Activated CD4-positive, alpha-beta memory T cell treated with anti-CD3 and anti-CD28 coated beads, Interleukin-2, amount 10 ng/mL, durations not matched to agents 7 days and 5 days (primary cell): ENCODE results near the gene TPPP3. TPM values are rescaled to one million over a fixed set of nuclear protein-coding genes. Genes with fewer than 3 reads are reported as not detected.

Experiments
- CTCF ChIA-PET: fragments of 350-600 bp; sonication (Branson Sonifier 250); formaldehyde crosslinking; loops from one replicate; lab custom pipeline; 2021; ENCODE audit warnings: antibody characterized with exemption, inconsistent platforms; lab: Charles Lee
- POLR2A ChIA-PET: fragments of 350-600 bp; sonication (Branson Sonifier 250); formaldehyde crosslinking; loops from one replicate; lab custom pipeline; 2021; ENCODE audit warnings: antibody characterized with exemption; lab: Charles Lee
- DNase-seq: peaks from one replicate; pipeline ENCODE4 v3.0.0-alpha.2; 2020
- H3K27ac Mint-ChIP-seq: one replicate; pipeline ENCODE4 v1.8.0; 2021; ENCODE audit warnings: mild to moderate bottlenecking, mixed read lengths
- H3K27me3 Mint-ChIP-seq: one replicate; pipeline ENCODE4 v1.8.0; 2021; ENCODE audit warnings: mixed read lengths
- H3K36me3 Mint-ChIP-seq: one replicate; pipeline ENCODE4 v1.8.0; 2021; ENCODE audit warnings: low read depth, mixed read lengths
- H3K4me1 Mint-ChIP-seq: one replicate; pipeline ENCODE4 v1.8.0; 2021; ENCODE audit warnings: mixed read lengths
- H3K4me3 Mint-ChIP-seq: one replicate; pipeline ENCODE4 v1.8.0; 2021; ENCODE audit warnings: mild to moderate bottlenecking, mixed read lengths
- H3K9me3 Mint-ChIP-seq: one replicate; pipeline ENCODE4 v1.8.0; 2021; ENCODE audit warnings: mixed read lengths
- total RNA-seq, 2 experiments: library from RNA; stranded (reverse); gene quantifications; one replicate each; pipeline ENCODE4 v1.2.3, GENCODE V29; 2021

The TPPP3 gene
- total RNA-seq, 2 experiments from 2014 or later = not detected

DNA sequence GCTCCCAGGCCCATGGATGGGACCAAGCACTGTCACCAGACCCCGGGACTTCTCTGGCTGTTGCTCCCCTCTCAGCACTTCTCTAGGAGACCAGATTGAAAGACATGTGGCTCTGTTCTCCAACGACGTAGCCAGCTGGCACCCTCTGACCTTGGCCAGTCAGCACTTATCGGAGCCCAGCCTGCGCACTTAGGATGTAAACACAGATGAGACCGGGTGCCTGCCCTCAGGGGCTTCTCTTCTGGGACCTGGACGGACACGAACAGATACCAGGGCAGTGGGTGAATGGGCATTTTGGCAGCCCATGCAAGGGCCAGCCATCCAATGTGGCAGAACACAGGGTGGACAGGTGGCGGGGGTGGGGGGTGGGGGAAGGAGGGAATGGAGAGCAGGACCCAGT, 16.3 kb upstream of the TPPP3 start:
- Mint-ChIP-seq H3K36me3 (no peaks in the 10 kb centered on the region), H3K27ac (no peak overlapping the region), H3K9me3 (no peaks in the 10 kb centered on the region), H3K4me1 (no peaks in the 10 kb centered on the region), H3K27me3 (peaks cover 11% of the 10 kb centered on the region), H3K4me3 (no peak overlapping the region)
- DNase-seq = no peak
- POLR2A ChIA-PET = no interaction called here
- CTCF ChIA-PET = no interaction called here

DNA sequence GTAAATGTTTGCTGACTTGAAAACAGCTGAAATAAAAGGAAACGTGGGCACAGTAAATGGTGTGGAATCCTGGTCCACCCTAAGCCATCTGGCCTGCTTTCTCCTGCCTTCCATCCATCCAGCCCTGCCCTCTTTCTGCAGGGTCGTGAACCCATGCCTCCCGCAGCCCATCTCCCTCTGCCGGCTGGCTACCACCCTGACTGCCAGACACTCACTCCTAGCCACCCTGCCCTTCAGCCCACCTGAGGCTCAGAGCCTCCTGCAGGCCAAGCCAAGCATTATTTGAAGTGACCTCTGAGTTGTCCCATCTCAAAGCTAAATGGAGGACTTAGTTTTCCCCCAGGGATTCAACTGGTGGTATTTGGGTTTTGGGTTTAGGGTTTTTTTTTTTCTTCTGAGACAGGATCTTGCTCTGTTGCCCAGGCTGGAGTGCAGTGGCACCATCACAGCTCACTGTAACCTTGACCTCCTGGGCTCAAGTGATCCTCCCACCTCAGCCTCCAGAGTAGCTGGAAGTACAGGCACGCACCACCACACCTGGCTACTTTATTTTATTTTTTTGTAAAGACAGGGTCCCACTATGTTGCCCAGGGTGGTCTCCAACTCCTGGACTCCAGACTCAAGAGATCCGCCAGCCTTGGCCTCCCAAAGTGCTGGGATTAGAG, 14.6 kb upstream of the TPPP3 start:
- H3K36me3 Mint-ChIP-seq = no peaks in the 10 kb centered on the region
- H3K27me3 Mint-ChIP-seq = peaks cover 8% of the 10 kb centered on the region
- ChIA-PET POLR2A (no interaction called here), CTCF (interaction anchor here (1.1 to 1.2 kb wide), 2 partner anchors 20 to 160 kb away, joined by 3 to 5 read pairs; partner anchors contain the start of gene FHOD1)
- no peaks in the 10 kb centered on the region for H3K9me3 Mint-ChIP-seq
- H3K27ac Mint-ChIP-seq = no peak overlapping the region
- H3K4me3 Mint-ChIP-seq = no peak overlapping the region
- no peak for DNase-seq
- no peaks in the 10 kb centered on the region for H3K4me1 Mint-ChIP-seq

DNA sequence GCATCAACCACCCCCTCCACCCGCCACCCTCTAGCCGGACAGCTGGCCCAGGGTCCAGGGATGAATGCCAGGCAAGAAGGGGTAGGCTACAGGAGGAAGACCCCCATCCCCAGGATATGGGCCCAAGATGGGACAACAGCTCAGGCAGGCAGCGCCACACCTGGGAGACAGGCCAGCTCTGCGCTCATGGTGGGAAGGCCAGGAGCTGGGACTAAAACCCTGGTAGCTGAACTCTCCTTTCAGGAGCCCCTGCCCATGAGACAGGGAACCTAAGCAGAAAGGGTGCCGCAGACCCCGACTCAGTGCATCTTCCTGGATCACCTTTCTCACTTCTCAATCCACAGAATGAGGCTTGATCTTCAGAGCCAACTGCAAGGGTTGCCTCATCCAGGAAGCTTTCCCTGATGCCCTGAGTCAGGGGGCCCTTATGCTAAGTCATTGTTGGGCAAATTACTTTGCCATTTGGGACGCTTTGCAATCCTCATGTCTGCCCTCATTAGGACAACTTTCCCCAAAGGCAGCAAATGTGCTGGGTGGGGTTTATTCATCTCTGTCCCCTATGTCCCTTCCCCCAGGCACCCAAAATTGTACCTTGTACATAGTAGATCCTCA, 14.0 kb upstream of the TPPP3 start:
- DNase-seq = no peak
- H3K9me3 Mint-ChIP-seq = no peaks in the 10 kb centered on the region
- H3K36me3 Mint-ChIP-seq = no peaks in the 10 kb centered on the region
- CTCF ChIA-PET = interaction anchor here (1.2 kb wide), 1 partner anchor 21 kb away, joined by 5 read pairs; no protein-coding TSS in a partner anchor
- no peaks in the 10 kb centered on the region for H3K4me1 Mint-ChIP-seq
- H3K27ac Mint-ChIP-seq = no peak overlapping the region
- no peak overlapping the region for H3K4me3 Mint-ChIP-seq
- POLR2A ChIA-PET = no interaction called here
- H3K27me3 Mint-ChIP-seq = peaks cover 8% of the 10 kb centered on the region

- Mint-ChIP-seq H3K9me3 (no peaks in the 10 kb centered on the region), H3K4me1 (no peaks in the 10 kb centered on the region), H3K27me3 (peaks cover 14% of the 10 kb centered on the region), H3K36me3 (no peaks in the 10 kb centered on the region), H3K27ac (no peak overlapping the region), H3K4me3 (no peak overlapping the region)
- DNase-seq = no peak
- CTCF ChIA-PET = no interaction called here
- POLR2A ChIA-PET = no interaction called here
Observed at GRCh38 chr16:67406111-67406971, 13.0 kb upstream of the TPPP3 start.

- ChIA-PET POLR2A (no interaction called here), CTCF (interaction anchor here (1.9 kb wide), 1 partner anchor 12 kb away, joined by 5 read pairs; the partner anchor contains the start of gene TPPP3)
- H3K4me1 Mint-ChIP-seq = no peaks in the 10 kb centered on the region
- no peaks in the 10 kb centered on the region for H3K36me3 Mint-ChIP-seq
- peaks cover 12% of the 10 kb centered on the region for H3K27me3 Mint-ChIP-seq
- no peak for DNase-seq
- H3K4me3 Mint-ChIP-seq = no peak overlapping the region
- H3K9me3 Mint-ChIP-seq = no peaks in the 10 kb centered on the region
- H3K27ac Mint-ChIP-seq = no peak overlapping the region
Observed at GRCh38 chr16:67405336-67405735, 12.0 kb upstream of the TPPP3 start.

DNA sequence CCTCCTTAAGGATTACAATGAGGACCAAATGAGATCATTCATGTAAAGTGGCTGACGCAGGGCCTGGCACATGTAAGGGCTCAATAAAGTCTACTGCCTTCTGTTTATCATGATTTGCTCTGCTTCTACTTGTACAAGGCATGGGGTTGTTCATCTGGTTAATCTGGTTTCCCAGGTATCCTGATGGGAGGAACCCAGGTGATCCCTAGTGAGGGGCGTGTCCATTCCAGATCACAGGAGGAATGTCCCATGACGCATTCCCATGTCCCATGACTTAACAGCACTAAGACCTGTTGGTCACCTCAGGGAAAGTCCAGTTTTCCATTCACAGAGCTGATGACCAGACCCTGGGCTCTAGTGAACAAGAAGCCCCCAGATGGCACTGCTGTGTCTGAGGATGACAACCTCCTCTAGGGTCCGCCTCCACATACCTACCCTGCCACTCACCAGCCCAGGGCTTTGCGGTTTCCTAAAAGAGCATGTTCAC, 11.5 kb upstream of the TPPP3 start:
- POLR2A ChIA-PET = no interaction called here

DNA sequence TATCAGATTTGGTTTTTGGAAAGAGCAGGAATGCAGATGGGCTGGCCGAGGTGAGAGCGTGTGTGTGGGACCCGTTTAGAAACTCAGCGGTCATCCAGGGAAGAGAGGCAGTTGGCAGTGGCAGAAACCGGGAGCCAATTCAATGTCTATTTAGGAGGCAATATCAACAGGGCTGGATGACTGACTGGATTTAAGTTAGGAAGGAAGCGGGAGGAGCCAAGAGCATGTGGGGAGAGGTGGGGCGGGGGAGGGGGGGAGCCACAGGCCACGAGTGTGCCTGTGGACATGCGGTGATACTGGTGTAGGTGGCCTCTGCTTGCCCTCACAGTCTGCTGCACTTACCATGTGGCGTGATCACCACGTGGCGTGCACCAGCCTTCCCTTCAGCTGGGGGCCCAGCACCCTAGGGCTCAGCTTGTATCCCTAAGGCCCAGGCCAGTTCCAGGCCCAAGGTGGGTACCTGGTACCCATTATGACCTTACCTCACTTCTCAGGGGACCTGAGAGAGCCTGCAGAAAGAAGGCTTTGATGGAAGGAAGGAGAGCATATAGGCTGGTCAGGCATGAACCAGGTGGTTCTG, 10.8 kb upstream of the TPPP3 start:
- Mint-ChIP-seq H3K4me3 (no peak overlapping the region), H3K36me3 (no peaks in the 10 kb centered on the region), H3K9me3 (no peaks in the 10 kb centered on the region), H3K27ac (no peak overlapping the region), H3K4me1 (no peaks in the 10 kb centered on the region), H3K27me3 (peaks cover 12% of the 10 kb centered on the region)
- ChIA-PET POLR2A (no interaction called here), CTCF (interaction anchor here (1.4 to 1.9 kb wide), 2 partner anchors 11 to 143 kb away, joined by 3 to 5 read pairs; partner anchors contain the start of gene TPPP3)
- no peak for DNase-seq

More for the DNA sequence above, 11.5 kb upstream of the TPPP3 start:
- no peak overlapping the region for H3K27ac Mint-ChIP-seq
- no peaks in the 10 kb centered on the region for H3K9me3 Mint-ChIP-seq
- H3K36me3 Mint-ChIP-seq = no peaks in the 10 kb centered on the region
- H3K4me1 Mint-ChIP-seq = no peaks in the 10 kb centered on the region
- peaks cover 12% of the 10 kb centered on the region for H3K27me3 Mint-ChIP-seq
- CTCF ChIA-PET = interaction anchor here (1.4 to 1.9 kb wide), 2 partner anchors 11 to 144 kb away, joined by 3 to 5 read pairs; partner anchors contain the start of gene TPPP3
- DNase-seq = no peak
- no peak overlapping the region for H3K4me3 Mint-ChIP-seq

DNA sequence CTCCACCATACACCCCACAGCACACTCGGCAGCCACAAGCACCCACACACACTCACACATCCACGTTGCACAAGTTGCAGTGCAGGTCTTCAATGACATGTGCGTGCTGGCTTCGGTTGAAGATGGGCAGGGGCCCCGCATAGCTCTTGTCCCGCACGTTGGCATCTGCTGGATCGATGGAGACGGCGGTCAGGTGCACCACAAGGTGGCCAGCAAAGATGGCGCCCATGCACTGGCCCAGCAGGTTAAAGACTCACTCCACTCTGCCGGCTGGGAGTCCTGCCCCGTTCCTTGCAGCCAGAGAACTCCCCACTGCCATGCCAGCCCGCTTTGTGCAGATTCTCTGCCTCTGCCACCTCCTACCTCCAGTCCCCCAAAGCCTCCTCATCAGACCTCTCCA, 7.6 kb upstream of the TPPP3 start:
- Mint-ChIP-seq H3K27me3 (peaks cover 12% of the 10 kb centered on the region), H3K36me3 (no peaks in the 10 kb centered on the region), H3K4me1 (no peaks in the 10 kb centered on the region), H3K9me3 (no peaks in the 10 kb centered on the region), H3K27ac (no peak overlapping the region), H3K4me3 (no peak overlapping the region)
- no peak for DNase-seq
- CTCF ChIA-PET = interaction anchor here (2.5 kb wide), 1 partner anchor 140 kb away, joined by 16 read pairs; no protein-coding TSS in a partner anchor
- POLR2A ChIA-PET = interaction anchor here (0.9 kb wide), 1 partner anchor 28 kb away, joined by 3 read pairs; no protein-coding TSS in a partner anchor

DNA sequence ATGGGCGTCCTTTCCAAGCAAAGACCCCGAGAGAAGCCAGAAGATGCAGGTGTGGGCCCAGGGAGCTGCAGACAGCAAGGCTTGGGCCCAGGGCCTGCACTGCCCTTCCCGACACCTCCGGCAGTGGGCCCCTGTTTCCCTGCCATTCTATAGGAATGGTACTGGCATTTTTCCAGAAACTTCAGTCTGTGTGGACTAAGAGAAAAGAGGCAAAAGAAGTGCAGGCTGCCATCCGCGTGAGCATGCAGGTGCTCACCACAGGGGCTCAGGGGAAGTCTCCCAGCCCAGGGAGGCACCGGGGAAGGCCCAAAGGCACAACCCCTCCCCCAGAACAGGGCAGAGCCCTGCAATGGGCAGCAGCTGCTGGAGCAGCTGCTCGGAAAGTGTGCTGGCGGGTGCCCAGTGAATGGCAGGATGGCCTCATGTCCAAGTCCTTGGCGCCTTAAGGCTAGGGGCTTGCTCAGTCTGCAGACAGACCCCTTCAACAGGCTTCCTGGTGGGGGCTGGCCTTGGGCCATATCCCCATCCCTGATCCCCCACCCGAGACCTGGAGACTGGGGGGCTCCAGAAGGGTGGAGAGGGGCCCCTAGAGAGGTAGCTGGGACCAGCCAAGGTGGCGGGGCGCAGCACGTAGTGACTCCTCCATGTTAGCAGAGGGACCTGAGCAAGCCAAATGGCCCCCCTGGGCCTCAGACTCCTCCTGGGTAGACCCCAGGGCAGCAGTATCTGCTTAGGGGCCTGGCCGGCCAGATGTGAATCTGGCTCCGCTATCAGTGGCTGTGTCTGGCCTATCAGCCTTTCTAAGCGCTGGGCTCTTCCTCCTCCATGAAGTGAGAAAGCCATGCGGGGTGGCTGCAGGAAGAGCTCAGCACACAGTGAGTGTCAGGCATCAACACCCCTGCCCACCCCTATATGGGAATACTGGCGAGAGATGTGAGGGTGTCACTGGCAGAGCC, 6.7 kb upstream of the TPPP3 start:
- H3K9me3 Mint-ChIP-seq = no peaks in the 10 kb centered on the region
- H3K4me3 Mint-ChIP-seq = no peak overlapping the region
- H3K36me3 Mint-ChIP-seq = no peaks in the 10 kb centered on the region
- H3K27ac Mint-ChIP-seq = no peak overlapping the region
- H3K27me3 Mint-ChIP-seq = peaks cover 20% of the 10 kb centered on the region
- POLR2A ChIA-PET = interaction anchor here (0.6 kb wide), 1 partner anchor 24 kb away, joined by 3 read pairs; no protein-coding TSS in a partner anchor
- CTCF ChIA-PET = interaction anchor here (0.5 to 2.5 kb wide), 21 partner anchors 12 to 1096 kb away, joined by 3 to 16 read pairs (median 4); partner anchors contain the start of genes E2F4, FHOD1, KCTD19 and LRRC36
- no peak for DNase-seq
- no peaks in the 10 kb centered on the region for H3K4me1 Mint-ChIP-seq

GRCh38 chr16:67399218-67399733, 6.0 kb upstream of the TPPP3 start:
- Mint-ChIP-seq H3K27me3 (peaks cover 24% of the 10 kb centered on the region), H3K4me1 (peaks cover under 1% of the 10 kb centered on the region), H3K36me3 (no peaks in the 10 kb centered on the region), H3K9me3 (no peaks in the 10 kb centered on the region), H3K4me3 (no peak overlapping the region), H3K27ac (no peak overlapping the region)
- POLR2A ChIA-PET = interaction anchor here (0.6 kb wide), 1 partner anchor 23 kb away, joined by 3 read pairs; no protein-coding TSS in a partner anchor
- peak; percentile 52 for DNase-seq
- CTCF ChIA-PET = interaction anchor here (0.5 to 2.5 kb wide), 21 partner anchors 13 to 1097 kb away, joined by 3 to 16 read pairs (median 4); partner anchors contain the start of genes E2F4, FHOD1, KCTD19 and LRRC36

DNA sequence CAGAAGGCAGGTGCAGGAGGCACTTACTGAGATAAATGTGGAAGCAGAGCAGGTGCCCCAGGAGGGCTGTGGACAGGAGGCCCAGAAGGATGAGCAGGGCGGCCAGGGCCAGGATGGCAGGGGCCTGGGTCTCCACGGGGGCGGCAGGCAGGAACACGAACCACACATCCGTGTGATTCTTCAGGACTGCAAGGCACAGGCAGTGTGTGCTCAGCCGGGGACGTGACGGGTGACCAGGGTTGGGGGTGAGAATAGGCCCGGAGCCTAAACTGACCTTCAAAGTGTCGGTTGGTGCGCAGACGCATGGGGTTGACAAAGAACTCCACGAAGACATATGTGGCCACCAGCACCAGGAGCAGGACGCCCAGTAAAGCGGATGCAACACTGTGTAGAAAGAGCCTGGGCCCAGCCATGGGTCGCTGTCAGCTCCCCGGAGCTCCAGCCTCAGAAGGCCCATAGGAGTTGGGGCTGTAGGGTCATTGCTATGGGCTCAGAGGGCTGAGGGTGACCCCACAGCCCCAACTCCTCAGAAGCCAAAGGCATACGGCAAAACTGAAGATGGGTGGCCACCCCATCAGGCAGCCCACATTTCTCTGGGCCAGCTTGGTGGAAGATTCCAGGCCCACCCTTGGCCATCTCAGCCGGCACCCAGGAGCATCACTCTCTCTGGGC, 5.4 kb upstream of the TPPP3 start:
- Mint-ChIP-seq H3K27ac (no peak overlapping the region), H3K36me3 (no peaks in the 10 kb centered on the region), H3K27me3 (peaks cover 30% of the 10 kb centered on the region), H3K4me3 (no peak overlapping the region), H3K9me3 (no peaks in the 10 kb centered on the region), H3K4me1 (peaks cover 5% of the 10 kb centered on the region)
- CTCF ChIA-PET = interaction anchor here (1.0 to 2.5 kb wide), 5 partner anchors 11 to 138 kb away, joined by 3 to 16 read pairs (median 4); partner anchors contain the start of genes KCTD19, LRRC36 and ZDHHC1
- no peak for DNase-seq
- POLR2A ChIA-PET = no interaction called here
